NCI-H2196 treated with DMSO at 0.1 percent for 48 hours (cell line): ENCODE results near the gene IFT122.
"Not testable (repeated sequence)": the region's sequence is repeated elsewhere in the genome, so short reads cannot be mapped to it uniquely, and the experiment has no call there.

Experiments
- DNase-seq: peaks from one replicate; lab custom pipeline; 2025; ENCODE audit not compliant: unreplicated experiment; lab: John Stamatoyannopoulos, UW

Gene IFT122

GRCh38 chr3:129515108-129515820 lies 75.2 kb downstream of the IFT122 start:
- not testable (repeated sequence) for DNase-seq

GRCh38 chr3:129515821-129516432 lies 75.9 kb downstream of the IFT122 start:
- DNase-seq: not testable (repeated sequence)

GRCh38 chr3:129517516-129517915 lies 77.5 kb downstream of the IFT122 start:
- no peak for DNase-seq

GRCh38 chr3:129518038-129518561 lies 78.1 kb downstream of the IFT122 start:
- DNase-seq: no peak

- DNase-seq: no peak
Measured at GRCh38 chr3:129518581-129518980, 78.6 kb downstream of the IFT122 start.

- DNase-seq: no peak
Measured at GRCh38 chr3:129519449-129519848, 79.4 kb downstream of the IFT122 start.

- no peak for DNase-seq
Measured at GRCh38 chr3:129519896-129520715, 80.1 kb downstream of the IFT122 start.

GRCh38 chr3:129520960-129521359 lies 80.9 kb downstream of the IFT122 start:
- no peak for DNase-seq

GRCh38 chr3:129521611-129522010 lies 81.6 kb downstream of the IFT122 start:
- DNase-seq: no peak

- no peak for DNase-seq
Measured at GRCh38 chr3:129522953-129523352, 82.9 kb downstream of the IFT122 start.

- no peak for DNase-seq
Measured at GRCh38 chr3:129524081-129524480, 84.1 kb downstream of the IFT122 start.

GRCh38 chr3:129525341-129525968 lies 85.4 kb downstream of the IFT122 start:
- DNase-seq: no peak

- no peak for DNase-seq
Measured at GRCh38 chr3:129526121-129526900, 86.3 kb downstream of the IFT122 start.

- DNase-seq: no peak
Measured at GRCh38 chr3:129527262-129527661, 87.2 kb downstream of the IFT122 start.

GRCh38 chr3:129528589-129529100 lies 88.6 kb downstream of the IFT122 start, which contains the start of gene RHO:
TSS of gene RHO (plus strand) at chr3:129528639. CDS start at chr3:129528734, 95 bp downstream.
- DNase-seq: no peak

- DNase-seq: no peak
Measured at GRCh38 chr3:129529436-129530210, 89.6 kb downstream of the IFT122 start.

GRCh38 chr3:129530251-129530791 lies 90.3 kb downstream of the IFT122 start:
- no peak for DNase-seq

- DNase-seq: no peak
Measured at GRCh38 chr3:129530821-129531220, 90.8 kb downstream of the IFT122 start.

- no peak for DNase-seq
Measured at GRCh38 chr3:129531699-129532098, 91.7 kb downstream of the IFT122 start.
